GM12878 (cell line): ENCODE data around the gene RNLS.

Source experiments
- EED ChIP-seq: sonication (generic); IDR thresholded peaks from 2 replicates; pipeline ENCODE4 v1.6.1; 2016; ENCODE audit warnings: antibody characterized with exemption, low read depth
- EGR1 ChIP-seq, 2 experiments: IDR thresholded peaks; 1 replicate in 1 of 2; 2 replicates in 1 of 2; pipeline ENCODE4 v1.6.1; 2011 to 2012; ENCODE audit warnings: low read depth in 2 of 2, low read length in 2 of 2, borderline replicate concordance in 1 of 2, mild to moderate bottlenecking in 1 of 2, moderate library complexity in 1 of 2
- PAX5 ChIP-seq: IDR thresholded peaks from 2 replicates; pipeline ENCODE4 v1.6.1; 2011; ENCODE audit warnings: low read depth, low read length, borderline replicate concordance
- POLR2A ChIP-seq: IDR thresholded peaks from 2 replicates; pipeline ENCODE4 v1.6.1; 2011; ENCODE audit warnings: low read depth, mild to moderate bottlenecking, low read length
- RBBP5 ChIP-seq: fragments of 200-600 bp; sonication (generic); conservative IDR thresholded peaks from 2 replicates; pipeline ENCODE4 v1.6.1; 2016
- YY1 ChIP-seq: IDR thresholded peaks from 2 replicates; pipeline ENCODE4 v1.6.1; 2011; ENCODE audit warnings: low read depth, mild to moderate bottlenecking, low read length
- TF ChIP-seq, protein P1 (sequence below): IDR thresholded peaks from 2 replicates; pipeline ENCODE4 v1.6.1; 2012; ENCODE audit warnings: mild to moderate bottlenecking, low read depth, low read length
- TF ChIP-seq, protein P2 (sequence below), 3 experiments: IDR thresholded peaks in 2 of 3; conservative IDR thresholded peaks in 1 of 3; 2 replicates each; pipeline ENCODE4 v1.5.1; 2011; ENCODE audit warnings: low read depth in 3 of 3, low read length in 3 of 3, mild to moderate bottlenecking in 3 of 3, control low read depth in 2 of 3, moderate library complexity in 2 of 3, inconsistent platforms in 1 of 3, mixed read lengths in 1 of 3; ENCODE audit not compliant: control insufficient read depth in 2 of 3, insufficient read depth in 1 of 3; ENCODE audit errors: extremely low read depth in 1 of 3
- TF ChIP-seq, protein P3 (sequence below): IDR thresholded peaks from 2 replicates; pipeline ENCODE4 v1.6.1; 2012; ENCODE audit warnings: low read length, inconsistent platforms

DNA sequence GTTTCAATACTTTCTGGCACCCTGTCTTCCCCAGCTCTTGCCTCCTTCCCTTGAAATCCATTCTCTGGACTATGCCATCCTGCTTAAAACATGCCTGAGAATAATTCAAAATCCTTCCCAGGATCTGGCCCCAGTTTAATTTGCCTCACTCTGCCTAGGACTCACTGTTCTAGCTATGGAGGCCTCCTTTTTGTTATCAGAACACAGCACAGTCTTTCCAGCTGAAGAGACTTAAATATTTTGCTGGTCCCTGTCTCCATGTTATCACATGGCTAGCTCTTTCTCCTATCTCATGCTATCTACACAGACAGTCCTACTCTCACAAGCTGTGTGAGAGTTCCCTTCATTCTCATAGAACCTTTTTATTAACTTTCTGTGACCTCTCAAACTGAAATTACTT lies 194.8 kb downstream of the RNLS start:
- TF ChIP-seq PAX5 = no peak
- TF ChIP-seq EED = no peak
- TF ChIP-seq, protein P1, sequence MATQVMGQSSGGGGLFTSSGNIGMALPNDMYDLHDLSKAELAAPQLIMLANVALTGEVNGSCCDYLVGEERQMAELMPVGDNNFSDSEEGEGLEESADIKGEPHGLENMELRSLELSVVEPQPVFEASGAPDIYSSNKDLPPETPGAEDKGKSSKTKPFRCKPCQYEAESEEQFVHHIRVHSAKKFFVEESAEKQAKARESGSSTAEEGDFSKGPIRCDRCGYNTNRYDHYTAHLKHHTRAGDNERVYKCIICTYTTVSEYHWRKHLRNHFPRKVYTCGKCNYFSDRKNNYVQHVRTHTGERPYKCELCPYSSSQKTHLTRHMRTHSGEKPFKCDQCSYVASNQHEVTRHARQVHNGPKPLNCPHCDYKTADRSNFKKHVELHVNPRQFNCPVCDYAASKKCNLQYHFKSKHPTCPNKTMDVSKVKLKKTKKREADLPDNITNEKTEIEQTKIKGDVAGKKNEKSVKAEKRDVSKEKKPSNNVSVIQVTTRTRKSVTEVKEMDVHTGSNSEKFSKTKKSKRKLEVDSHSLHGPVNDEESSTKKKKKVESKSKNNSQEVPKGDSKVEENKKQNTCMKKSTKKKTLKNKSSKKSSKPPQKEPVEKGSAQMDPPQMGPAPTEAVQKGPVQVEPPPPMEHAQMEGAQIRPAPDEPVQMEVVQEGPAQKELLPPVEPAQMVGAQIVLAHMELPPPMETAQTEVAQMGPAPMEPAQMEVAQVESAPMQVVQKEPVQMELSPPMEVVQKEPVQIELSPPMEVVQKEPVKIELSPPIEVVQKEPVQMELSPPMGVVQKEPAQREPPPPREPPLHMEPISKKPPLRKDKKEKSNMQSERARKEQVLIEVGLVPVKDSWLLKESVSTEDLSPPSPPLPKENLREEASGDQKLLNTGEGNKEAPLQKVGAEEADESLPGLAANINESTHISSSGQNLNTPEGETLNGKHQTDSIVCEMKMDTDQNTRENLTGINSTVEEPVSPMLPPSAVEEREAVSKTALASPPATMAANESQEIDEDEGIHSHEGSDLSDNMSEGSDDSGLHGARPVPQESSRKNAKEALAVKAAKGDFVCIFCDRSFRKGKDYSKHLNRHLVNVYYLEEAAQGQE = no peak
- TF ChIP-seq, protein P2, sequence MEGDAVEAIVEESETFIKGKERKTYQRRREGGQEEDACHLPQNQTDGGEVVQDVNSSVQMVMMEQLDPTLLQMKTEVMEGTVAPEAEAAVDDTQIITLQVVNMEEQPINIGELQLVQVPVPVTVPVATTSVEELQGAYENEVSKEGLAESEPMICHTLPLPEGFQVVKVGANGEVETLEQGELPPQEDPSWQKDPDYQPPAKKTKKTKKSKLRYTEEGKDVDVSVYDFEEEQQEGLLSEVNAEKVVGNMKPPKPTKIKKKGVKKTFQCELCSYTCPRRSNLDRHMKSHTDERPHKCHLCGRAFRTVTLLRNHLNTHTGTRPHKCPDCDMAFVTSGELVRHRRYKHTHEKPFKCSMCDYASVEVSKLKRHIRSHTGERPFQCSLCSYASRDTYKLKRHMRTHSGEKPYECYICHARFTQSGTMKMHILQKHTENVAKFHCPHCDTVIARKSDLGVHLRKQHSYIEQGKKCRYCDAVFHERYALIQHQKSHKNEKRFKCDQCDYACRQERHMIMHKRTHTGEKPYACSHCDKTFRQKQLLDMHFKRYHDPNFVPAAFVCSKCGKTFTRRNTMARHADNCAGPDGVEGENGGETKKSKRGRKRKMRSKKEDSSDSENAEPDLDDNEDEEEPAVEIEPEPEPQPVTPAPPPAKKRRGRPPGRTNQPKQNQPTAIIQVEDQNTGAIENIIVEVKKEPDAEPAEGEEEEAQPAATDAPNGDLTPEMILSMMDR (IDR thresholded peaks at IDR 0.05 in 2 of 3, conservative IDR thresholded peaks at IDR 0.05 in 1 of 3; ENCODE audit: control insufficient read depth in 2 of 3, extremely low read depth in 1 of 3, insufficient read depth in 1 of 3, low read depth in 3 of 3, low read length in 3 of 3) = no peak
- no peak for TF ChIP-seq EGR1 (IDR thresholded peaks at IDR 0.05; ENCODE audit: borderline replicate concordance in 1 of 2, low read depth in 2 of 2, low read length in 2 of 2)
- TF ChIP-seq POLR2A = no peak
- TF ChIP-seq, protein P3, sequence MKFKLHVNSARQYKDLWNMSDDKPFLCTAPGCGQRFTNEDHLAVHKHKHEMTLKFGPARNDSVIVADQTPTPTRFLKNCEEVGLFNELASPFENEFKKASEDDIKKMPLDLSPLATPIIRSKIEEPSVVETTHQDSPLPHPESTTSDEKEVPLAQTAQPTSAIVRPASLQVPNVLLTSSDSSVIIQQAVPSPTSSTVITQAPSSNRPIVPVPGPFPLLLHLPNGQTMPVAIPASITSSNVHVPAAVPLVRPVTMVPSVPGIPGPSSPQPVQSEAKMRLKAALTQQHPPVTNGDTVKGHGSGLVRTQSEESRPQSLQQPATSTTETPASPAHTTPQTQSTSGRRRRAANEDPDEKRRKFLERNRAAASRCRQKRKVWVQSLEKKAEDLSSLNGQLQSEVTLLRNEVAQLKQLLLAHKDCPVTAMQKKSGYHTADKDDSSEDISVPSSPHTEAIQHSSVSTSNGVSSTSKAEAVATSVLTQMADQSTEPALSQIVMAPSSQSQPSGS = no peak
- no peak for TF ChIP-seq RBBP5
- no peak for TF ChIP-seq YY1
